HG03565 (cell line): ENCODE results near the gene TMEM147.

Experiments used
- ATAC-seq: cut with Tn5 transposase; IDR thresholded peaks from one replicate; pipeline ENCODE4 v1.9.1; 2021; ENCODE audit warnings: mild to moderate bottlenecking, moderate library complexity; ENCODE audit not compliant: unreplicated experiment

The TMEM147 gene

GRCh38 chr19:35519291-35519690 lies 26.1 kb upstream of the TMEM147 start:
- no peak for ATAC-seq

GRCh38 chr19:35521124-35521743 lies 24.2 kb upstream of the TMEM147 start:
- ATAC-seq, result no peak

GRCh38 chr19:35522745-35523327 lies 22.6 kb upstream of the TMEM147 start:
- no peak for ATAC-seq

GRCh38 chr19:35524181-35524837 lies 21.1 kb upstream of the TMEM147 start:
- ATAC-seq, result no peak

- ATAC-seq, result no peak
Observed at GRCh38 chr19:35525873-35526272, 19.6 kb upstream of the TMEM147 start.

GRCh38 chr19:35528218-35529038 lies 17.0 kb upstream of the TMEM147 start, which contains the start of gene SBSN:
SBSN (minus strand) TSS chr19:35528311; CDS start chr19:35528281, 30 bp downstream.
- no peak for ATAC-seq

GRCh38 chr19:35529241-35530218 lies 15.9 kb upstream of the TMEM147 start:
- ATAC-seq, result no peak

- ATAC-seq, result no peak
Observed at GRCh38 chr19:35531291-35531690, 14.1 kb upstream of the TMEM147 start.

GRCh38 chr19:35533201-35533821 lies 12.1 kb upstream of the TMEM147 start, which contains the start of gene GAPDHS:
GAPDHS (plus strand) TSS chr19:35533456; CDS start chr19:35533528, 72 bp downstream.
- no peak for ATAC-seq

GRCh38 chr19:35533822-35534392 lies 11.5 kb upstream of the TMEM147 start:
- no peak for ATAC-seq

- no peak for ATAC-seq
Observed at GRCh38 chr19:35534803-35535480, 10.5 kb upstream of the TMEM147 start.

- ATAC-seq, result no peak
Observed at GRCh38 chr19:35539314-35539713, 6.1 kb upstream of the TMEM147 start.

GRCh38 chr19:35539850-35540249 lies 5.6 kb upstream of the TMEM147 start:
- ATAC-seq, result no peak

- no peak for ATAC-seq
Observed at GRCh38 chr19:35540356-35540927, 5.0 kb upstream of the TMEM147 start.

GRCh38 chr19:35542209-35542608 lies 3.2 kb upstream of the TMEM147 start:
- ATAC-seq, result no peak

- no peak for ATAC-seq
Observed at GRCh38 chr19:35543280-35544109, 1.9 kb upstream of the TMEM147 start.

GRCh38 chr19:35544110-35544802 lies 1.2 kb upstream of the TMEM147 start:
- ATAC-seq, result no peak
